GM18508 (cell line): ENCODE results near the gene DEFB125.

ENCODE experiments used
- ATAC-seq: cut with Tn5 transposase; IDR thresholded peaks from one replicate; pipeline ENCODE4 v1.9.1; 2021; ENCODE audit warnings: moderate number of reproducible peaks; ENCODE audit not compliant: insufficient read depth, unreplicated experiment

The DEFB125 gene

GRCh38 chr20:142290-142689 is 54.8 kb downstream of the DEFB125 start, which contains the start of gene DEFB126:
Gene DEFB126 (plus strand): TSS chr20:142590. CDS start chr20:142629, 39 bp downstream.
- ATAC-seq, result no peak

- no peak for ATAC-seq
Measured at GRCh38 chr20:145877-146276, 58.4 kb downstream of the DEFB125 start.
